Measurements from ENCODE around the gene BCO2. TPM values are rescaled to one million over a fixed set of nuclear protein-coding genes. Genes with fewer than 3 reads are reported as not detected.

BCO2 gene
- total and polyA plus RNA-seq, 2 experiments from 2014 or later: 0.63 to 1.1 TPM

Small RNAs within 50 kb of the gene (small RNA-seq; reads per million reads assigned to genes)
- gene MRPS36P4 (ENCODE audit: low replicate concordance): not detected

Other genes starting within 250 kb of the BCO2 start
- 17.2 and 18.1 TPM in 2 replicates for gene DIXDC1, start 238.2 kb upstream of the BCO2 start, total RNA-seq (2014; rRNA removed; shearing (Covaris generic))
- gene DIXDC1, start 238.2 kb upstream of the BCO2 start, polyA plus RNA-seq (2016; fragmentation: Nextera tagmentation; extraction: Ambion mirVana): 9.4 and 9.6 TPM in 2 replicates
- gene DLAT, start 150.1 kb upstream of the BCO2 start, total RNA-seq (2014; rRNA removed; shearing (Covaris generic)): 58.4 and 66.5 TPM in 2 replicates
- gene DLAT, start 150.1 kb upstream of the BCO2 start, polyA plus RNA-seq (2016; fragmentation: Nextera tagmentation; extraction: Ambion mirVana): 25.2 and 31.8 TPM in 2 replicates
- 0.16 and 0.80 TPM in 2 replicates for gene PIH1D2, start 101.5 kb upstream of the BCO2 start, total RNA-seq (2014; rRNA removed; shearing (Covaris generic))
- gene PIH1D2, start 101.5 kb upstream of the BCO2 start, polyA plus RNA-seq (2016; fragmentation: Nextera tagmentation; extraction: Ambion mirVana): 0.89 and 1.4 TPM in 2 replicates
- gene NKAPD1, start 101.2 kb upstream of the BCO2 start, total RNA-seq (2014; rRNA removed; shearing (Covaris generic)): 14.6 and 18.5 TPM in 2 replicates
- 36.3 and 40.6 TPM in 2 replicates for gene NKAPD1, start 101.2 kb upstream of the BCO2 start, polyA plus RNA-seq (2016; fragmentation: Nextera tagmentation; extraction: Ambion mirVana)
- 52.4 and 53.9 TPM in 2 replicates for gene TIMM8B, start 88.8 kb upstream of the BCO2 start, total RNA-seq (2014; rRNA removed; shearing (Covaris generic))
- gene TIMM8B, start 88.8 kb upstream of the BCO2 start, polyA plus RNA-seq (2016; fragmentation: Nextera tagmentation; extraction: Ambion mirVana): 251 and 281 TPM in 2 replicates
- 127 and 157 TPM in 2 replicates for gene SDHD, start 88.6 kb upstream of the BCO2 start, total RNA-seq (2014; rRNA removed; shearing (Covaris generic))
- gene SDHD, start 88.6 kb upstream of the BCO2 start, polyA plus RNA-seq (2016; fragmentation: Nextera tagmentation; extraction: Ambion mirVana): 149 and 163 TPM in 2 replicates
- 0.28 and 3.5 TPM in 2 replicates for gene IL18, start 11.4 kb upstream of the BCO2 start, total RNA-seq (2014; rRNA removed; shearing (Covaris generic))
- gene IL18, start 11.4 kb upstream of the BCO2 start, polyA plus RNA-seq (2016; fragmentation: Nextera tagmentation; extraction: Ambion mirVana): 1.7 and 1.8 TPM in 2 replicates
- gene TEX12, start 8.1 kb upstream of the BCO2 start, total RNA-seq (2014; rRNA removed; shearing (Covaris generic)): 0.35 TPM in 1 of 2 replicates, not detected in the other
- 1.1 TPM in 1 of 2 replicates, not detected in the other for gene TEX12, start 8.1 kb upstream of the BCO2 start, polyA plus RNA-seq (2016; fragmentation: Nextera tagmentation; extraction: Ambion mirVana)
- gene PTS, start 50.9 kb downstream of the BCO2 start, total RNA-seq (2014; rRNA removed; shearing (Covaris generic)): 19.9 and 29.1 TPM in 2 replicates
- gene PTS, start 50.9 kb downstream of the BCO2 start, polyA plus RNA-seq (2016; fragmentation: Nextera tagmentation; extraction: Ambion mirVana): 85.5 and 103 TPM in 2 replicates
- not detected in 2 replicates for gene PLET1, start 85.3 kb downstream of the BCO2 start, total RNA-seq (2014; rRNA removed; shearing (Covaris generic))
- gene PLET1, start 85.3 kb downstream of the BCO2 start, polyA plus RNA-seq (2016; fragmentation: Nextera tagmentation; extraction: Ambion mirVana): not detected in 2 replicates

Measured in GM23338 (cell line).